HG03039 (cell line): ENCODE measurements around the gene POLR2B.
"Not testable (repeated sequence)": the region's sequence is repeated elsewhere in the genome, so short reads cannot be mapped to it uniquely, and the experiment has no call there.

Source experiments
- ATAC-seq: cut with Tn5 transposase; IDR thresholded peaks from one replicate; pipeline ENCODE4 v1.9.1; 2021; ENCODE audit warnings: mild to moderate bottlenecking, moderate library complexity; ENCODE audit not compliant: unreplicated experiment

POLR2B gene

DNA sequence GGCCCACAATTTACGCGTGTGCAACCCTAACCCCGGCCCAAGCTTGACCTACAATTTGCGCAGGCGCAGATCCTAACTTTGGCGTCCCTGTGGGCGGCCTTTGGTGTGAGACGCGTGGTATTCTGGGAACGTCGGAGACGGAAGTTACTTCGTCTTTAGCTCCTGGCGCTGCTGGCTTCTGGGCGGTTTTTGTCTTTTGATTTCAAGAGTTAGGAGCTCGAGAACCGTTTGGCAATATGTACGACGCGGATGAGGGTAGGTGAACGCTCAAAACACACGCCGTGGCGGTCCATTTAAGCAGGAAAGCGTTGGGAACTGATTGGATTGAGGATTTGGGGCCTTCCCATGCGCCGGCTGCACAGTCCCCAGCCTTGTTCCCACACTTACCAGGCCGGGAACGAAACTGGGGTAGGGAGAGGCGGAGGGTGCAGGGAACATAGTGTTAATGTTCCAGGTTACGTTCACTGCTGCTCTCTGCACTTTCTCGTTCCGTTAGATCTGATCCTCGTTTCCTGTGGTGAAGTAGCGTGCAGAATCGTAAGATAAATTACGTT, at the start of gene POLR2B:
Gene POLR2B (plus strand): TSS at position 147 of the 554 bp plus-strand sequence. CDS start 90 bp downstream, at position 237.
- peak; percentile 41 for ATAC-seq

DNA sequence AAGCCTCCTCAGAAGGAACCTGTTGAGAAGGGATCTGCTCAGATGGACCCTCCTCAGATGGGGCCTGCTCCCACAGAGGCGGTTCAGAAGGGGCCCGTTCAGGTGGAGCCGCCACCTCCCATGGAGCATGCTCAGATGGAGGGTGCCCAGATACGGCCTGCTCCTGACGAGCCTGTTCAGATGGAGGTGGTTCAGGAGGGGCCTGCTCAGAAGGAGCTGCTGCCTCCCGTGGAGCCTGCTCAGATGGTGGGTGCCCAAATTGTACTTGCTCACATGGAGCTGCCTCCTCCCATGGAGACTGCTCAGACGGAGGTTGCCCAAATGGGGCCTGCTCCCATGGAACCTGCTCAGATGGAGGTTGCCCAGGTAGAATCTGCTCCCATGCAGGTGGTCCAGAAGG, 48.1 kb upstream of the POLR2B start:
- ATAC-seq = no peak

DNA sequence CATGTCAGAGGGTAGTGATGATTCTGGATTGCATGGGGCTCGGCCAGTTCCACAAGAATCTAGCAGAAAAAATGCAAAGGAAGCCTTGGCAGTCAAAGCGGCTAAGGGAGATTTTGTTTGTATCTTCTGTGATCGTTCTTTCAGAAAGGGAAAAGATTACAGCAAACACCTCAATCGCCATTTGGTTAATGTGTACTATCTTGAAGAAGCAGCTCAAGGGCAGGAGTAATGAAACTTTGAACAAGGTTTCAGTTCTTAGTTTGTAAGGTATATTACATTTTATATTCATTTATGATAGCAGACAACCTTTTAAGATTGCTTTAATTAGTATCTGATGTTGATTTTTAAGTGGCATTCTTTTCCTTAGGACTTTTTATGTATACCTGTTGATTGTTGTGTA, 46.8 kb upstream of the POLR2B start:
- no peak for ATAC-seq

DNA sequence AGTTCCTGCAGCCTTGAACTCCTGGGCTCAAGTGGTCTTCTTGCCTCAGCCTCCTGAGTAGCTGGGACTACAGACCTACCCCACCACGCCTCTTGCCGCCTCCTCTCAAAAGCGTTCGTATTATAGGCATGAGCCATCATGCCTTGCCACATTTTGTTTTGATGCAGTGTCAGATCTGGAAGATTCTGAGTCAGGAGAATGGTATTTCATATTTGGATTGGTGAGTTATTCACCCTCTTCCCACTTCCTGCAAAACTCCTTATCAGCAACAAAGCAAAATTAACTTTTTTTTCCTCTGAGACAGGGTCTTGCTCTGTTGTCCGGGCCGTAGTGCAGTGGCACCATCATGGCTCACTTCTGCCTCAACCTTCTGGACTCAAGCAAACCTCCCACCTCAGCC, 41.4 kb upstream of the POLR2B start:
- no peak for ATAC-seq

DNA sequence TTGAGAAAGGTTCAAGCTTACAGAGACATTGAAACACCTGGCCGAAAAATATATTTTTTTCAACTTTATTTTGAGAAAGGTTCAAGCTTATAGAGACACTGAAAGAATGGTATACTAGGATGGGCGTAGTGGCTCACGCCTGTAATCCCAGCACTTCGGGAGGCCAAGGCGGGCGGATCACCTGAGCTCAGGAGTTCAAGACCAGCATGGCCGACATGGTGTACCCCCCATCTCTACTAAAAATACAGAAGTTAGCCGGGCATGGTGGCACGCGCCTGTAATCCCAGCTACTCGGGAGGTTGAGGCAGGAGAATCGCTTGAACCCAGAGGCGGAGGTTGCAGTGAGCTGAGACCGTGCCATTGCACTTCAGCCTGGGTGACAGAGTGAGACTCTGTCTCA, 38.9 kb upstream of the POLR2B start:
- ATAC-seq = not testable (repeated sequence)

GRCh38 chr4:56940403-56940802, 38.3 kb upstream of the POLR2B start:
- ATAC-seq = no peak

DNA sequence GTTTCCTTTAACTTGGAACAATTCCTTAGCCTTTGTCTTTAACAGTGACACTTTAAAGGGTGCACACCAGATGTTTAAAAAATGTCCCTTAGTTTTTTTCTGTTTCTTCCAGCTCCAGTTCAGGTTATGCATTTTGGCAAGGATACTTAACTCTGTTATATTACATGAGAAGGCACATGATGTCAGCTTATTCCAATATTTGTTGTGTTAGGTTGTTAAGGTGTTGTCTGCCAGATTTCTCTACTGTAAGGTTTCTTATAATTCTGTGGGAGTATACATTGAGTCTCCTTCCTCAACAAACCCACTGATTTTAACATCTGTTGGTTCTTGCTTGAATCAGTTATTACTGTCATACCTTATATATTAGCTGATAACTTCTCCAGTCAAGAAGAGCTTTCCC, 37.7 kb upstream of the POLR2B start:
- ATAC-seq = no peak

DNA sequence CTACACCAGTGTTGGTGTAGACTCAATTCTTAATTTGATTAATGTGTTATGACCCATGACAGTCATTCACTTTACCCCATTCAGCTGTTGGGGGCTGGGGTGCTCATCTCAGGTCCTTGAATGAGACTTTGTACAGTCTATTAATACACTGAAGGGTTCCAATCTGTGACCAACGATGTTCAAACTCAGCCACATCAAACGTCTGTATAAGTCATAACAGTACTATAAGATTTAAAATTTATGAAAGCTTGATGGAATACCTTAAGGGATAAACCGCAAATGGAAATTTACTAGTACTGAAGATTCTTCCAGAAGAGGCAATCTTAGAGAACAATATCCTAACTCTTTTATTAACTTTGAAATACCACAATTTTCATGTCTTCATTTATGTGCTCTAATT, 37.3 kb upstream of the POLR2B start:
- no peak for ATAC-seq

- no peak for ATAC-seq
These were observed 24.8 kb upstream of the POLR2B start for GRCh38 chr4:56953680-56954520.

DNA sequence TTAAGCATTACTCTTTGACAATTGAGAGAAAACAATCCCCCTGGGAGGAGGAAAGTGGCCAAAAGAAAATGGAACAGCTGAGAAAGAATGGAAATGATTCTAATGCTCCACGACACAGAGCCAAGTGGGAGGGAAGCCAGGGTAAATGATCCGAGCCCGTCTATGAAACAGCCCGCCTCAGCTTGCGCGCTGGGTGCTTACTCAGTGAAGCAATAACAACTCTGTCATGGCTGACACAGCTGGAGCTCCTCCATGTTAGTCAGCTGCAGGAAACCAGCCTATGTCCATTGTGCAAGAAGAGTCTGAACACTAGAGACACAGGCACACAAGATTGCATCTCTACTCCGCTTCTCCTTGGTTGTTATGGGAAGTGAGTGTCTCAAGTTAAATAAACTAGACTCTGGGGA, 20.6 kb upstream of the POLR2B start:
- ATAC-seq = no peak

- ATAC-seq = no peak
These were observed 19.6 kb upstream of the POLR2B start for GRCh38 chr4:56959100-56959499.

- no peak for ATAC-seq
These were observed 17.6 kb upstream of the POLR2B start for GRCh38 chr4:56961107-56961500.

DNA sequence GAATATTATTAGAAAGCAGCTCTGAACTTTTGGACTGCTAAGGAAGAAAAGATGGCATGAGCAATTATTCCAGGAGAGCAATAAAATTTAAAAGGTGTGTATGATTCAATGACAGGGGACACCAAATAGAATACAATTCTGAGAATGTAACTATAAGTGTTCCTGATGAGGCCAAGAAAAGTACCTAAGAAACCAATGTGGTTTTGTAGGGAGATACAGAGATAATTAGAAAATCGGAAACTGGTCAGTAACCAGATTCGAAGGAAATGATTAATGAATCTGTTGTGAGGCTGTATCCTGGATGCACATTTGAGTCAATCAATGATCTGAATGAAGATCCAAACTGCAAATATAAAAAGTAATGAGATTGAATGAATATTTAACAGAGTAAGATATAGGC, 7.3 kb upstream of the POLR2B start:
- no peak for ATAC-seq

GRCh38 chr4:56972389-56972788, 6.3 kb upstream of the POLR2B start:
- no peak for ATAC-seq

GRCh38 chr4:56972809-56973208, 5.9 kb upstream of the POLR2B start:
- no peak for ATAC-seq

DNA sequence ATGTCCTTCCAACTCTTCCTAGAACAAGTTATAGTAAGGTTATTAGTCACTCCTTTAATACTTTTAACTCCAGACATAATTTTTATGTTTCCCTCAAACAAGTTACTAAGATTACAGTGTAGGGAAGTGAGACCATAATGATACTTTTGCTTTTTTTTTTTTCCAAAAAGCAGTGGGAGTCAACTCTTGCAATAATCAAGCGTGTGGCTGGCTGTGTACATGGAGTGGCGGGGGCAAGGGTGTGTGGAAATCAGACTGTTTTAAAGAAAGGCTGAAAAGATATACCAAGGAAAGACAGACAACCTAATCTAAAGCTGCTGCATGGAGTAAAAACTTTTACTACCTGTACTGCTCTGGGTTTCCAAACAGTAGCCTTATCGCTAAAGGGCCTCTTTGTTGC, 5.4 kb upstream of the POLR2B start:
- no peak for ATAC-seq

GRCh38 chr4:56976283-56976836, 2.3 kb upstream of the POLR2B start:
- ATAC-seq = no peak

GRCh38 chr4:56976837-56977320, 1.8 kb upstream of the POLR2B start:
- peak; percentile 23 for ATAC-seq

GRCh38 chr4:56977321-56978012, 1.2 kb upstream of the POLR2B start, which contains the start of gene NOA1:
TSS of gene NOA1 (minus strand) at chr4:56977606. CDS start at chr4:56977585, 21 bp downstream.
- ATAC-seq = peak; percentile 86

GRCh38 chr4:56979421-56980072, 851 bp downstream of the POLR2B start:
- ATAC-seq = no peak

GRCh38 chr4:56981795-56982201, 3.1 kb downstream of the POLR2B start:
- no peak for ATAC-seq
